ENCODE measurements around the gene KPNA1. TPM values are rescaled to one million over a fixed set of nuclear protein-coding genes. Genes with fewer than 3 reads are reported as not detected.

Gene KPNA1
- polyA plus RNA-seq, 1 experiment, result 54.0 TPM

DNA sequence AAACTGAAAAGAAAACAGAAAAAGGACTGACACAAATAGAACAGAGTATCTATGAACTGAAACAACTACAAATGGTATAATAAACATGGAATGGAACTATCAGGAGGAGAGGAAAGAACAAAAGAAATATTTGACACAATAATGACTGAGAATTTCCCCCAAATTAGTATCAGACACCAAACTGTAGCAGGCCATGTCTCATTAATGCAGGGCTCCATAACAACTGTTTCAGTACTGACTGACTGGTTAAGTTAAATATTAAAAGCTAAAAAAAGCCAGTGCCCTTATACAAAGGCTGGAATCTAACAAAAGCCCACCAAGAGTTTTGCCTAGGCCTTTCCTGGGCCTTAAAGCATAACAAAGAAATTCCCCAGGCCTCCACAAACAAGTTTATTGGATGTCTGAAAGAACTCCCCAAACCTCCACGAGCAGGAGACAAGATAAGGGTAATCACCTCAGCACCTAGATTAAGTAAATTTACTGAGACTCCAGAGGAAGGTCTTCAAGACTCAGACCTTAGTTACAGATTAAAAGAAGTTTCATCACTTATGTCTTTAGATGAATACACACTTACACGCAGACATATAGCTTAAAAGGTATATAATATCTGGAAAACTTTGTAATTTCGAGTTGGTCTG, 45.7 kb downstream of the KPNA1 start:
- H3K27me3 ChIP-seq (ENCODE audit: control insufficient read depth, insufficient read depth, low read length), result no peaks in the 10 kb centered on the region
- no peak for DNase-seq (ENCODE audit: low read depth, low spot score)
- TF ChIP-seq, protein P1, sequence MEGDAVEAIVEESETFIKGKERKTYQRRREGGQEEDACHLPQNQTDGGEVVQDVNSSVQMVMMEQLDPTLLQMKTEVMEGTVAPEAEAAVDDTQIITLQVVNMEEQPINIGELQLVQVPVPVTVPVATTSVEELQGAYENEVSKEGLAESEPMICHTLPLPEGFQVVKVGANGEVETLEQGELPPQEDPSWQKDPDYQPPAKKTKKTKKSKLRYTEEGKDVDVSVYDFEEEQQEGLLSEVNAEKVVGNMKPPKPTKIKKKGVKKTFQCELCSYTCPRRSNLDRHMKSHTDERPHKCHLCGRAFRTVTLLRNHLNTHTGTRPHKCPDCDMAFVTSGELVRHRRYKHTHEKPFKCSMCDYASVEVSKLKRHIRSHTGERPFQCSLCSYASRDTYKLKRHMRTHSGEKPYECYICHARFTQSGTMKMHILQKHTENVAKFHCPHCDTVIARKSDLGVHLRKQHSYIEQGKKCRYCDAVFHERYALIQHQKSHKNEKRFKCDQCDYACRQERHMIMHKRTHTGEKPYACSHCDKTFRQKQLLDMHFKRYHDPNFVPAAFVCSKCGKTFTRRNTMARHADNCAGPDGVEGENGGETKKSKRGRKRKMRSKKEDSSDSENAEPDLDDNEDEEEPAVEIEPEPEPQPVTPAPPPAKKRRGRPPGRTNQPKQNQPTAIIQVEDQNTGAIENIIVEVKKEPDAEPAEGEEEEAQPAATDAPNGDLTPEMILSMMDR (IDR thresholded peaks at IDR 0.05; ENCODE audit: low read depth, low read length), result no peak
- no peak overlapping the region for H3K4me3 ChIP-seq (ENCODE audit: low read depth, low read length)
- CTCF ChIA-PET, result interaction anchor here (1.0 to 2.4 kb wide), 2 partner anchors 9 to 11 kb away, joined by 3 to 10 read pairs; no protein-coding TSS in a partner anchor
- no peak overlapping the region for H3K27ac ChIP-seq (ENCODE audit: low read depth, low read length)
- POLR2A ChIA-PET, result no interaction called here
- H3K9me3 ChIP-seq (ENCODE audit: control insufficient read depth, insufficient read depth, low read length), result no peaks in the 10 kb centered on the region

DNA sequence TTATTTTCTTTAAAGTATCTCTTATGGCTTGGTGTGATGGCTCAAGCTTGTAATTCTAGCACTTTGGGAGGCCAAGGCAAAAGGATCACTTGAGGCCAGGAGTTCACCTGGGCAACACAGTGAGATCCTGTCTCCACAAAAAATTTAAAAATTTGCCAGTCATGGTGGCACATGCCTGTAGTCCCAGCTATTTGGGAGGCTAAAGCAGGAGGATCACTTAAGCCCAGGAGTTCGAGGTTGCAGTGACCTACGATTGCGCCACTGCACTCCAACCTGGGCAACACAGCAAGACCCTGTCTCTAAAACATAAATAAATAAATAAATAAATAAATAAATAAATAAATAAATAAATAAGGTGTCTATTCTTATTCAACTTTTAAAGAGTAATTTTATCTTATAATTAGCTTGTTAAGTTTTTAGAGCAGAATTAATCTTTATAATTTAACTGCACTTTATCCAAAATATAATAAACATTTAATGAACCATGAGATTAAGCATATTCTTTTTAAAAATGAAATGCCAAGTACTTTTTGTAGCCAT, 48.0 kb downstream of the KPNA1 start:
- ChIA-PET CTCF (interaction anchor here (1.5 to 2.4 kb wide), 2 partner anchors 8 to 74 kb away, joined by 3 to 10 read pairs; no protein-coding TSS in a partner anchor), POLR2A (no interaction called here)
- H3K9me3 ChIP-seq (ENCODE audit: control insufficient read depth, insufficient read depth, low read length), result no peaks in the 10 kb centered on the region

DNA sequence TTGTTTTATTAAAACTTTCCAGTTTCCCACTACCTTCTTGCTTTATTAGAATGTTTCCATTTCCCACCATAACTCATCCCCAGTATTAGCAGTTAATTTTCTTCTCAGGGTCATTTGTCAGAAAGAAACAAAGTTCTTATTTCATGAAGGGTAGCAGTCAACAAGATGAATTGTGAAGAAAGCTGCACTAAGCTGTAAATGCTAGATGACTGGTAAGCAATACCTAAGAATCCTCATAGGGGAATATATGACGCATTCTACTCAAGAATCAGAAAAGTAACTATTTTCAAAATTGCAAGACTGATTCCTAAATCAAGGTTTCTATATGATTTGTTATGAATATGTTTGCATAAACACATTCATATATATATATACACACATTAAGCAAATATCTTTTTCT, 50.1 kb downstream of the KPNA1 start:
- TF ChIP-seq, protein P1 (IDR thresholded peaks at IDR 0.05; ENCODE audit: low read depth, low read length), result no peak
- DNase-seq (ENCODE audit: low read depth, low spot score), result no peak
- H3K27me3 ChIP-seq (ENCODE audit: control insufficient read depth, insufficient read depth, low read length), result no peaks in the 10 kb centered on the region
- ChIA-PET POLR2A (no interaction called here), CTCF (no interaction called here)
- H3K27ac ChIP-seq (ENCODE audit: low read depth, low read length), result no peak overlapping the region
- H3K4me3 ChIP-seq (ENCODE audit: low read depth, low read length), result no peak overlapping the region
- no peaks in the 10 kb centered on the region for H3K9me3 ChIP-seq (ENCODE audit: control insufficient read depth, insufficient read depth, low read length)

More for the DNA sequence above, 48.0 kb downstream of the KPNA1 start:
- no peak overlapping the region for H3K4me3 ChIP-seq (ENCODE audit: low read depth, low read length)
- DNase-seq (ENCODE audit: low read depth, low spot score), result no peak
- H3K27ac ChIP-seq (ENCODE audit: low read depth, low read length), result no peak overlapping the region
- TF ChIP-seq, protein P1 (IDR thresholded peaks at IDR 0.05; ENCODE audit: low read depth, low read length), result no peak
- no peaks in the 10 kb centered on the region for H3K27me3 ChIP-seq (ENCODE audit: control insufficient read depth, insufficient read depth, low read length)

DNA sequence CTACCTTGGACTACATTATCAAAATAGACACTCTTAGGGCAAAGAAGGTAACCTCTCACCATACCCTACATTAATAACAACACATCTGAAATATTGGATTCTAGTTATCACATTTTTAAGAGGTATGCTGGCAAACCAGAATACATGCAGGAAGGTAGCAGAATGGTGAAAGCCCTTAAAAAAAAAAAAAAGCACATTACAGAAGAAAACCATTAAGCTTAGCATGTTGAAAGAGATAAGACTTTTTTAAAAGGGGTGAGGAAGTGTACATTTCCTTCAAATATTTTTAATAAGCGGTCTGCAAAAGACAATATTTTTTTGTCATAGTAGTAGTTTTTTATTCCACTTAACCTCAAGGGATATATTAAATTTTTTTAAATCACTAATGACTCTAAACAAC, 52.3 kb downstream of the KPNA1 start:
- Histone ChIP-seq H3K27ac (ENCODE audit: low read depth, low read length) (no peak overlapping the region), H3K27me3 (ENCODE audit: control insufficient read depth, insufficient read depth, low read length) (no peaks in the 10 kb centered on the region), H3K4me3 (ENCODE audit: low read depth, low read length) (no peak overlapping the region), H3K9me3 (ENCODE audit: control insufficient read depth, insufficient read depth, low read length) (no peaks in the 10 kb centered on the region)
- POLR2A ChIA-PET, result interaction anchor here (0.7 kb wide), 1 partner anchor 218 kb away, joined by 3 read pairs; no protein-coding TSS in a partner anchor
- TF ChIP-seq, protein P1 (IDR thresholded peaks at IDR 0.05; ENCODE audit: low read depth, low read length), result no peak
- no peak for DNase-seq (ENCODE audit: low read depth, low spot score)
- CTCF ChIA-PET, result interaction anchor here (1.4 kb wide), 1 partner anchor 216 kb away, joined by 6 read pairs; no protein-coding TSS in a partner anchor

DNA sequence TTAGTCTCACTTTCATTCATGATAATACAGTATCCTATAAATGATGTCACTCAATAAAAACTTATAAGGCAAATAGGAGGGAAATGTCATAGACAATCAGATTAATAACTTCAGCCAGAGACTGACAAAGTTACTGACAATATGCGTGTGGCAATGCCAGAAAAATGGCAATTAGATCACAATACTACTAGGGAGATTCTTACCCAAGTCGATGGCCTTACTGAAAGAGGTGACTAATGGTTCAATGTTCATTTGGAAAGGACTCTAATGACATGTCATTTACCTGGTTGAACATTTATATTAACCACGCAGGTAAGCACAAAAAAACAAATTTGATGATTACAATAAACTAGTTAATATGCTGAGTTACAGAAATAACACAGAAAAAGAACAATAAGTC, 52.9 kb downstream of the KPNA1 start:
- ChIA-PET CTCF (interaction anchor here (1.4 kb wide), 1 partner anchor 217 kb away, joined by 6 read pairs; no protein-coding TSS in a partner anchor), POLR2A (no interaction called here)
- DNase-seq (ENCODE audit: low read depth, low spot score), result no peak
- Histone ChIP-seq H3K27ac (ENCODE audit: low read depth, low read length) (no peak overlapping the region), H3K9me3 (ENCODE audit: control insufficient read depth, insufficient read depth, low read length) (no peaks in the 10 kb centered on the region), H3K4me3 (ENCODE audit: low read depth, low read length) (no peak overlapping the region), H3K27me3 (ENCODE audit: control insufficient read depth, insufficient read depth, low read length) (no peaks in the 10 kb centered on the region)
- TF ChIP-seq, protein P1 (IDR thresholded peaks at IDR 0.05; ENCODE audit: low read depth, low read length), result no peak
